Head of caudate nucleus (tissue), 42 donors: Measurements from ENCODE around the gene C20orf144.
A peak's percentile ranks its signal among the peaks of the same experiment; 100 is the strongest.

ENCODE experiments used
- DNase-seq, 42 donors: peaks; one replicate each; pipeline versions ENCODE4 v3.0.0 to v3.0.0-alpha.2; 2020 to 2021; ENCODE audit warnings: mixed read lengths in 7 of 42
- intact Hi-C: fragments of 100-400 bp; cut with DNase I; formaldehyde crosslinking; loops from one replicate; pipeline ENCODE4 v1.15.0; 2022

Gene C20orf144

GRCh38 chr20:33648396-33649004 lies 13.6 kb upstream of the C20orf144 start:
- peak in 1 of 42 donors; percentile 6 for DNase-seq
- intact Hi-C loops = no loop called here

- peak in 41 of 42 donors; percentile 40 to 86 (median 66) for DNase-seq
- intact Hi-C loops = no loop called here
Observed at GRCh38 chr20:33649201-33649681, 12.9 kb upstream of the C20orf144 start.

GRCh38 chr20:33650111-33650752 lies 11.9 kb upstream of the C20orf144 start:
- intact Hi-C loops = loop anchor here (5.0 kb wide), 1 partner anchor 193 kb away; no protein-coding TSS in a partner anchor
- no peak for DNase-seq

GRCh38 chr20:33650753-33651561 lies 11.2 kb upstream of the C20orf144 start:
- no peak for DNase-seq
- intact Hi-C loops = loop anchor here (5.0 kb wide), 1 partner anchor 194 kb away; no protein-coding TSS in a partner anchor

- intact Hi-C loops = loop anchor here (5.0 kb wide), 1 partner anchor 194 kb away; no protein-coding TSS in a partner anchor
- peak in 1 of 42 donors; percentile 10 for DNase-seq
Observed at GRCh38 chr20:33651562-33652048, 10.5 kb upstream of the C20orf144 start.

GRCh38 chr20:33653218-33653899 lies 8.8 kb upstream of the C20orf144 start:
- DNase-seq = peak in 41 of 42 donors; percentile 47 to 88 (median 68)
- intact Hi-C loops = loop anchor here (5.0 kb wide), 1 partner anchor 196 kb away; no protein-coding TSS in a partner anchor

GRCh38 chr20:33653900-33654596 lies 8.1 kb upstream of the C20orf144 start:
- DNase-seq = no peak
- intact Hi-C loops = loop anchor here (5.0 kb wide), 1 partner anchor 197 kb away; no protein-coding TSS in a partner anchor

GRCh38 chr20:33654680-33655161 lies 7.4 kb upstream of the C20orf144 start:
- intact Hi-C loops = loop anchor here (5.0 kb wide), 1 partner anchor 197 kb away; no protein-coding TSS in a partner anchor

GRCh38 chr20:33655164-33655563 lies 7.0 kb upstream of the C20orf144 start:
- no peak for DNase-seq

More at GRCh38 chr20:33654680-33655161, 7.4 kb upstream of the C20orf144 start:
- DNase-seq = no peak

GRCh38 chr20:33656010-33656782 lies 5.9 kb upstream of the C20orf144 start:
- intact Hi-C loops = no loop called here
- DNase-seq = no peak

More at GRCh38 chr20:33655164-33655563, 7.0 kb upstream of the C20orf144 start:
- intact Hi-C loops = no loop called here

GRCh38 chr20:33656783-33657703 lies 5.1 kb upstream of the C20orf144 start:
- DNase-seq = no peak
- intact Hi-C loops = no loop called here

- DNase-seq = peak in 1 of 42 donors; percentile 12
- intact Hi-C loops = no loop called here
Observed at GRCh38 chr20:33657704-33658095, 4.4 kb upstream of the C20orf144 start.

GRCh38 chr20:33658510-33658909 lies 3.6 kb upstream of the C20orf144 start:
- intact Hi-C loops = no loop called here
- DNase-seq = no peak

GRCh38 chr20:33658929-33659328 lies 3.2 kb upstream of the C20orf144 start:
- DNase-seq = no peak
- intact Hi-C loops = no loop called here

GRCh38 chr20:33659341-33660034 lies 2.6 kb upstream of the C20orf144 start:
- intact Hi-C loops = loop anchor here (10.0 kb wide), 1 partner anchor 75 kb away; the partner anchor contains the start of gene ZNF341
- no peak for DNase-seq
